ENCODE results near the gene ROCK2.
"Not testable (repeated sequence)": the region's sequence is repeated elsewhere in the genome, so short reads cannot be mapped to it uniquely, and the experiment has no call there.

Gene ROCK2

GRCh38 chr2:11252458-11252857 is 92.0 kb downstream of the ROCK2 start:
- DNase-seq (ENCODE audit: low spot score in 2 of 2); H3K36me3 ChIP-seq (replicated peaks); in situ Hi-C loops (cut with MboI; ENCODE audit: low sequenced_read_pairs); H3K4me3 ChIP-seq; H3K4me1 ChIP-seq; H3K27me3 ChIP-seq (ENCODE audit: low read depth); H3K9me3 ChIP-seq: not testable (repeated sequence)

DNA sequence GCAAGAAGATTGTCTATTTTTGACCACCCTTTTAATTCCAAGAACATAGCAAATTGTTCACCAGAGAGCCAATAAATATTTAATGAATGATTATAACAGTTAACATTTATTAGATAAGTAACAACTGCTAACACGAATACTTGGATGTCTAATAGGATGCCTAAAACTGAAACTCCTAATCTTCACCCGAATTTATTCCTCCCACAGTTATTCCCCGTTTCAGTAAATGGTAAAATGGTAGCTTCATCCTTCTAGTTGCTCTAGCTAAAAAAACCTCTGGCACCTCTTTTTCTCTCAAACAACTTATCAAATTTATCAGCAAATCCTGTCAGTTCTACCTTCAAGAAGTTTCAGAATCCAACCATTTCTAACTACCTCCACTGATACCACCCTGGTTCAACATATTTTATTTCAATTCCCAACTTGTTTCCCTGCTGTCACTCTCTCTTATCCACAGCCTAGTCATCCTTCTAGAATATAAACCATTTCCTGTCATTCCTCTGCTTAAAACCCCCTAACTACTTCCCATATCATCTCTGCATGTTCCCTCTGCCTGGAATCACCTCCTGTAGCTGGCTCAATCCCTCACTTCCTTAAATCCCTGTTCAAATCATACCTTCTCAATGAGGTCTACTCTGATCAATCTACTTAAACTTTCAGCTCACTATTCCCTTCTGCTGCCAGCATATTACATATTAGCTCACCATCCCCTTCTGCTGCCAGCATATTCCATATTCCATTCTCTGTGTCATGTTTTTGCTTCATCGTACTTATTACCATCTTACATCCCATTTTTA is 93.8 kb downstream of the ROCK2 start:
- peaks cover 4% of the 10 kb centered on the region for H3K4me1 ChIP-seq
- H3K36me3 ChIP-seq (replicated peaks), result no peaks in the 10 kb centered on the region; the same call in 1 of the 2 replicates
- H3K9me3 ChIP-seq, result no peaks in the 10 kb centered on the region
- H3K4me3 ChIP-seq, result no peak overlapping the region
- H3K27me3 ChIP-seq (ENCODE audit: low read depth), result no peaks in the 10 kb centered on the region
- in situ Hi-C loops (cut with MboI; ENCODE audit: low sequenced_read_pairs), result no loop called here
- DNase-seq (ENCODE audit: low spot score in 2 of 2), result no peak

- in situ Hi-C loops (cut with MboI; ENCODE audit: low sequenced_read_pairs), result loop anchor here (25.0 kb wide), 1 partner anchor 167 kb away; no protein-coding TSS in a partner anchor
- DNase-seq (ENCODE audit: low spot score in 2 of 2), result no peak
- Histone ChIP-seq H3K9me3 (no peaks in the 10 kb centered on the region), H3K4me1 (peaks cover 8% of the 10 kb centered on the region), H3K27me3 (ENCODE audit: low read depth) (no peaks in the 10 kb centered on the region), H3K4me3 (no peak overlapping the region), H3K36me3 (replicated peaks) (no peaks in the 10 kb centered on the region; the same call in 1 of the 2 replicates)
These were observed 99.1 kb downstream of the ROCK2 start for GRCh38 chr2:11245322-11245721.

DNA sequence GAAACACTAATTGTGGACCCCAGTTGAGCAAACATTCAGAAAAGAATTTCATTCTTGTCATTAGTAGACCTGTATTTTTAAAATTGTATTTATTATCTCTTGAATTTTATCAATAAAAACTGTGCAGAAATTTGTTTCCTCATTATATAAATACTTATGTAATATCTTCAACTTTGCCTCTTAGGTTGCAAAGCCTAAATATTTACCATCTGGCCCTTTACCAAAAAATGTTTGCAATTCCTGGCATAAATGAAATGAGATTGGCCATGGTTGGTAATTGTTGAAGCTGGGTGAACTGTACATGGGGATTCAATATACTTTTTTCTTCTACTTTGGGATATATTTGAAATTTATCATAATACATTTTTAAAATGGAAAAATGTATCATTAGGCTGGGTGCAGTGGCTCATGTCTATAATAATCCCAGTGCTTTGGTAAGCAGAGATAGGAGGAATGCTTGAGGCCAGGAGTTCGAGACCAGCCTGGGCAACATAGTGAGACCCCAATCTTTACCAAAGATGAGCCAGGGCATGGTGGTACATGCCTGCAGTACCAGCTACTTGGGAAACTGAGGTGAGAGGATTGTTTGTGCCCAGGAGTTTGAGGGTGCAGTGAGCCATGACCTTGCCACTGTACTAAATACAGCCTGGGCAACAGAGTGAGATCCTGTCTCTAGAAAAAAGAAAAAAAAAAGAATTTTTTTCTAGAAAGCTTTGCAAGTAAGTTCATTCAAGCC is 100.2 kb downstream of the ROCK2 start:
- in situ Hi-C loops (cut with MboI; ENCODE audit: low sequenced_read_pairs), result loop anchor here (25.0 kb wide), 1 partner anchor 168 kb away; no protein-coding TSS in a partner anchor
- H3K36me3 ChIP-seq (replicated peaks), result no peaks in the 10 kb centered on the region
- peaks cover 8% of the 10 kb centered on the region for H3K4me1 ChIP-seq
- no peaks in the 10 kb centered on the region for H3K27me3 ChIP-seq (ENCODE audit: low read depth)
- no peaks in the 10 kb centered on the region for H3K9me3 ChIP-seq
- no peak for DNase-seq (ENCODE audit: low spot score in 2 of 2)
- no peak overlapping the region for H3K4me3 ChIP-seq

DNA sequence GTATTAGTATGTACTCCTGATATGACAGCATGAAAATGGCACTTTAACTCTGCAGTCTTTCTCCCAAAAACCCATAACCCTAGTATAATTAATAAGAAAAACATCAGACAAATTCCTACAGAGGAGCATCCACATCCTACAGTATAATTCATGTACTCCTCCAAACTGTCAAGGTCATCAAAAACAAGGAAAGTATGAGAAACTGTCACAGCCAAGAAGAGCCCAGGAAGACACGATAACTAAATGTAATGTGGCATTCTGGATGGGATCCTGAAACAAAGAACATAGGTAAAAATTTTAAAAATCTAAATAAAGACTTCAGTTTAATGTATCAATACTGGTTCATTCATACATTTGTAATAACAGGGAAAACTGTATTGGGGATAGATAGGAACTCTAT is 100.9 kb downstream of the ROCK2 start:
- in situ Hi-C loops (cut with MboI; ENCODE audit: low sequenced_read_pairs), result loop anchor here (25.0 kb wide), 1 partner anchor 169 kb away; no protein-coding TSS in a partner anchor
- no peaks in the 10 kb centered on the region for H3K36me3 ChIP-seq (replicated peaks)
- DNase-seq (ENCODE audit: low spot score in 2 of 2), result no peak
- no peaks in the 10 kb centered on the region for H3K9me3 ChIP-seq
- H3K4me1 ChIP-seq, result peaks cover 8% of the 10 kb centered on the region
- H3K27me3 ChIP-seq (ENCODE audit: low read depth), result no peaks in the 10 kb centered on the region
- H3K4me3 ChIP-seq, result no peak overlapping the region

- H3K4me3 ChIP-seq, result no peak overlapping the region
- no peaks in the 10 kb centered on the region for H3K36me3 ChIP-seq (replicated peaks)
- in situ Hi-C loops (cut with MboI; ENCODE audit: low sequenced_read_pairs), result loop anchor here (25.0 kb wide), 1 partner anchor 170 kb away; no protein-coding TSS in a partner anchor
- peaks cover 8% of the 10 kb centered on the region for H3K4me1 ChIP-seq
- DNase-seq (ENCODE audit: low spot score in 2 of 2), result no peak
- no peaks in the 10 kb centered on the region for H3K9me3 ChIP-seq
- no peaks in the 10 kb centered on the region for H3K27me3 ChIP-seq (ENCODE audit: low read depth)
These were observed 101.8 kb downstream of the ROCK2 start for GRCh38 chr2:11242542-11243174.

DNA sequence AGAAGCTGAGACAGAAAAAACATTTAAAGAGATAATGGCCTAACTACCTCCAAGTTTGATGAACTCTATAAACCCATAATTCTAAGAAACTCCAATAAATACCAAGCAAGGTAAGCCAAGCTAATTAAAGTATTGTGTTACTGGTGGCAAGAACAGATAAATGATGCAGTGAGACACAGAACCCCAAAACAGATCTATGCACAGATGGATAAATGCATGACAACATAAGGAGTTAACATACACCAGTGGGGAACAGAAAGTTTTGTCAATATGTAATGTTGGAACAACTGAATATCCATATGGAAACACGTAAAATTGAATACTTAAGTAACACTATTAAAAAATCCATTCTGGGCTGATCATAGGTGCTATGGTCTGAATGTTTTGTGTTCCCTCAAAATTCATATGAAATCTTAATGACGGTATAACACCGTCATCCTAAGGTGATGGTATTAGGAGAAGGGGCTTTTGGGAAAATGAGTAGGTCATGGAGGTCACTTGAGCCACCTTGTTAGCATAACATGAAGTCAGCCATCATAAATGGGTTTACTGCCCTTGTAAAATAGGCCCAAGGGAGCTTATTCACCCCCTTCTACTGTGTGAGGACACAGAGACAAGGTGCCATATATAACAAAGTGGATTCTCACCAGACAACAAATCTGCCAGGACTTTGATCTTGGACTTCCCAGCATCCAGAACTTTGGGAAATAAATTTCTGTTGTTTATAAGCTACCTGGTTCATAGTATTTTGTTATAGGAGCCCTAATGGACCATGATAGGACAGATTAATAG is 102.8 kb downstream of the ROCK2 start:
- H3K36me3 ChIP-seq (replicated peaks), result no peaks in the 10 kb centered on the region
- no peak overlapping the region for H3K4me3 ChIP-seq
- peaks cover 8% of the 10 kb centered on the region for H3K4me1 ChIP-seq
- in situ Hi-C loops (cut with MboI; ENCODE audit: low sequenced_read_pairs), result loop anchor here (25.0 kb wide), 1 partner anchor 171 kb away; no protein-coding TSS in a partner anchor
- H3K9me3 ChIP-seq, result no peaks in the 10 kb centered on the region
- DNase-seq (ENCODE audit: low spot score in 2 of 2), result no peak
- no peaks in the 10 kb centered on the region for H3K27me3 ChIP-seq (ENCODE audit: low read depth)

GRCh38 chr2:11239666-11240462 is 104.6 kb downstream of the ROCK2 start:
- Histone ChIP-seq H3K9me3 (no peaks in the 10 kb centered on the region), H3K4me1 (no peaks in the 10 kb centered on the region), H3K27me3 (ENCODE audit: low read depth) (no peaks in the 10 kb centered on the region), H3K4me3 (no peak overlapping the region), H3K36me3 (replicated peaks) (no peaks in the 10 kb centered on the region)
- in situ Hi-C loops (cut with MboI; ENCODE audit: low sequenced_read_pairs), result loop anchor here (25.0 kb wide), 1 partner anchor 172 kb away; no protein-coding TSS in a partner anchor
- no peak for DNase-seq (ENCODE audit: low spot score in 2 of 2)

- Histone ChIP-seq H3K36me3 (replicated peaks) (no peaks in the 10 kb centered on the region), H3K9me3 (no peaks in the 10 kb centered on the region), H3K4me3 (no peak overlapping the region), H3K4me1 (no peaks in the 10 kb centered on the region), H3K27me3 (ENCODE audit: low read depth) (no peaks in the 10 kb centered on the region)
- in situ Hi-C loops (cut with MboI; ENCODE audit: low sequenced_read_pairs), result loop anchor here (25.0 kb wide), 1 partner anchor 173 kb away; no protein-coding TSS in a partner anchor
- DNase-seq (ENCODE audit: low spot score in 2 of 2), result no peak
These were observed 105.3 kb downstream of the ROCK2 start for GRCh38 chr2:11239147-11239546.

DNA sequence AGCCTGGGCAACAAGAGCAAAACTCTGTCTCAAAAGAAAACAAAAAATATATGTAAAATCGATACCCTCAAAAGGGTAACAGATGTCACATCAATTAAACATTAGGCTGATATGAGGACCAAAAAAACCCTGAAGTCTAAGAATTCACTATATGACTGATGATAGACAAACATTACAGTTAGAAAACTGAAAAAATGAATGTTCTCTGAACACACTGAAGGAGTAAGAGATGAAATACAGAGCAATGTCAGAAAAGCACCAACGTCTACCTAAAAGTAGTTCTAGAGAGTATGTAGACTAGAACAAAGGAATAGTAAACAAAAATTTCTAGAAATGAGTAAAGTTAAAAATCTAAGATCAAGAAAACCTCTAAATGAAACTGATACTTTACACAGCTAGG is 107.3 kb downstream of the ROCK2 start:
- no peak for DNase-seq (ENCODE audit: low spot score in 2 of 2)
- H3K9me3 ChIP-seq, result no peaks in the 10 kb centered on the region
- no peaks in the 10 kb centered on the region for H3K4me1 ChIP-seq
- in situ Hi-C loops (cut with MboI; ENCODE audit: low sequenced_read_pairs), result loop anchor here (25.0 kb wide), 1 partner anchor 175 kb away; no protein-coding TSS in a partner anchor
- no peaks in the 10 kb centered on the region for H3K36me3 ChIP-seq (replicated peaks)
- no peaks in the 10 kb centered on the region for H3K27me3 ChIP-seq (ENCODE audit: low read depth)
- no peak overlapping the region for H3K4me3 ChIP-seq

DNA sequence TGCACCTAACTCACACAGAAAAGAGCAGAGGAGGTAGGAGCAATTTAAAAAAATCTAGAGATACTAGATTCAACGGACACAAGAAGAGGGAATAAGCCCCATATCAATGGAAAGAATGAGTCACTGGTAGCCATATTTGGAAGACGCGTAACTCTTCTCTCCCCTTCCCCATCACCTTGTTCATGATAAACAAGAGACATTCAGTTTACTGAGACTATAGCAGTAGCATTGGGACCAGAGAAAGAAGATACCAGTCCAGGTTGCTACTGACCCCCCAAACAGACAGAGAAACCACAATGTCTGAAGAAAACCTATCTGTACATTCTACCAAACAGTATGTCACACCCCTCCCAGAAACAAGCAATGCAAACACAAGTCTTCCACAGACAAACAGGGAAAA is 108.1 kb downstream of the ROCK2 start:
- no peak overlapping the region for H3K4me3 ChIP-seq
- in situ Hi-C loops (cut with MboI; ENCODE audit: low sequenced_read_pairs), result loop anchor here (25.0 kb wide), 1 partner anchor 176 kb away; no protein-coding TSS in a partner anchor
- H3K27me3 ChIP-seq (ENCODE audit: low read depth), result no peaks in the 10 kb centered on the region
- H3K9me3 ChIP-seq, result no peaks in the 10 kb centered on the region
- H3K36me3 ChIP-seq (replicated peaks), result no peaks in the 10 kb centered on the region
- DNase-seq (ENCODE audit: low spot score in 2 of 2), result no peak
- H3K4me1 ChIP-seq, result no peaks in the 10 kb centered on the region

GRCh38 chr2:11235583-11235982 is 108.9 kb downstream of the ROCK2 start:
- Histone ChIP-seq H3K4me3 (no peak overlapping the region), H3K27me3 (ENCODE audit: low read depth) (no peaks in the 10 kb centered on the region), H3K9me3 (no peaks in the 10 kb centered on the region), H3K36me3 (replicated peaks) (no peaks in the 10 kb centered on the region), H3K4me1 (no peaks in the 10 kb centered on the region)
- in situ Hi-C loops (cut with MboI; ENCODE audit: low sequenced_read_pairs), result loop anchor here (25.0 kb wide), 1 partner anchor 177 kb away; no protein-coding TSS in a partner anchor
- DNase-seq (ENCODE audit: low spot score in 2 of 2), result no peak

Measured in HAP-1 (cell line).